Neural cell (in vitro differentiated cells): ENCODE data around the gene C10orf95. TPM values are rescaled to one million over a fixed set of nuclear protein-coding genes. Genes with fewer than 3 reads are reported as not detected.

ENCODE experiments used
- H2AFZ ChIP-seq: fragments of 200-600, 300-800 bp; sonication (generic), shearing (Covaris generic); 2 replicates; pipeline ENCODE4 v1.6.0; 2014; ENCODE audit warnings: low read depth, mild to moderate bottlenecking, antibody characterized with exemption, low read length, moderate library complexity
- H3F3A ChIP-seq: fragments of 200-600 bp; shearing (Covaris generic); 2 replicates; pipeline ENCODE4 v1.6.1; 2016; ENCODE audit warnings: mild to moderate bottlenecking, moderate library complexity, mixed read lengths, antibody characterized with exemption, low read length; ENCODE audit not compliant: insufficient read depth, poor library complexity, severe bottlenecking
- H3K27ac ChIP-seq: fragments of 200-600, 300-800 bp; sonication (generic), shearing (Covaris generic); 2 replicates; pipeline ENCODE4 v1.5.1; 2014; ENCODE audit warnings: mild to moderate bottlenecking, low read length, moderate library complexity
- H3K27me3 ChIP-seq: fragments of 300-800, 200-600 bp; sonication (generic), shearing (Covaris generic); 2 replicates; pipeline ENCODE4 v1.6.0; 2014; ENCODE audit warnings: mild to moderate bottlenecking, low read depth, low read length, moderate library complexity; ENCODE audit not compliant: insufficient read depth
- H3K36me3 ChIP-seq: fragments of 300-800, 200-600 bp; sonication (generic), shearing (Covaris generic); 2 replicates; pipeline ENCODE4 v1.5.1; 2014; ENCODE audit warnings: mild to moderate bottlenecking, antibody characterized with exemption, low read length, moderate library complexity; ENCODE audit not compliant: insufficient read depth
- H3K4me2 ChIP-seq: fragments of 300-800, 200-600 bp; sonication (generic), shearing (Covaris generic); 2 replicates; pipeline ENCODE4 v1.6.0; 2014; ENCODE audit warnings: mild to moderate bottlenecking, low read length
- H3K4me3 ChIP-seq: fragments of 300-800, 200-600 bp; sonication (generic), shearing (Covaris generic); 2 replicates; pipeline ENCODE4 v1.5.1; 2014; ENCODE audit warnings: mild to moderate bottlenecking, low read length, moderate library complexity
- H3K79me2 ChIP-seq: fragments of 200-600 bp; shearing (Covaris generic); replicated peaks from 2 replicates; pipeline ENCODE4 v1.6.0; 2014; ENCODE audit warnings: mild to moderate bottlenecking, low read length, moderate library complexity; ENCODE audit not compliant: insufficient read depth
- H3K9ac ChIP-seq: fragments of 300-800, 200-600 bp; sonication (generic), shearing (Covaris generic); 2 replicates; pipeline ENCODE4 v1.6.1; 2016; ENCODE audit warnings: mild to moderate bottlenecking, low read length, mixed read lengths
- H3K9me2 ChIP-seq: fragments of 200-600 bp; shearing (Covaris generic); 2 replicates; pipeline ENCODE4 v1.6.1; 2016; ENCODE audit warnings: mild to moderate bottlenecking, low read length, mixed read lengths; ENCODE audit not compliant: insufficient read depth
- H3K9me3 ChIP-seq: fragments of 200-600, 300-800 bp; sonication (generic), shearing (Covaris generic); 2 replicates; pipeline ENCODE4 v1.6.1; 2016; ENCODE audit warnings: mild to moderate bottlenecking, mixed run types, low read length, moderate library complexity, mixed read lengths
- H4K20me1 ChIP-seq: fragments of 200-600 bp; shearing (Covaris generic); 2 replicates; pipeline ENCODE4 v1.6.1; 2016; ENCODE audit warnings: mild to moderate bottlenecking, mixed run types; ENCODE audit not compliant: insufficient read depth
- EP300 ChIP-seq: fragments of 450-650 bp; conservative IDR thresholded peaks from 2 replicates; pipeline ENCODE4 v1.6.1; 2014; ENCODE audit warnings: antibody characterized with exemption, mild to moderate bottlenecking, moderate library complexity; ENCODE audit not compliant: poor library complexity, severe bottlenecking
- EZH2 ChIP-seq: fragments of 200-600, 300-800 bp; shearing (Covaris generic), sonication (generic); IDR thresholded peaks from 2 replicates; pipeline ENCODE4 v1.6.1; 2014; ENCODE audit warnings: antibody characterized with exemption, low read length, borderline replicate concordance, mild to moderate bottlenecking; ENCODE audit not compliant: insufficient read depth, poor library complexity, severe bottlenecking
- MXI1 ChIP-seq: fragments of 450-650 bp; conservative IDR thresholded peaks from 2 replicates; pipeline ENCODE4 v1.6.1; 2014; ENCODE audit warnings: antibody characterized with exemption, mild to moderate bottlenecking; ENCODE audit not compliant: poor library complexity, severe bottlenecking
- POLR2AphosphoS5 ChIP-seq: IDR thresholded peaks from 2 replicates; pipeline ENCODE4 v1.6.1; 2012
- RAD21 ChIP-seq: fragments of 450-650 bp; conservative IDR thresholded peaks from 2 replicates; pipeline ENCODE4 v1.6.1; 2014; ENCODE audit warnings: antibody characterized with exemption, mild to moderate bottlenecking, moderate library complexity
- REST ChIP-seq: IDR thresholded peaks from 2 replicates; pipeline ENCODE4 v1.6.1; 2012; ENCODE audit warnings: borderline replicate concordance
- SMC3 ChIP-seq: fragments of 450-650 bp; conservative IDR thresholded peaks from 2 replicates; pipeline ENCODE4 v1.6.1; 2014; ENCODE audit warnings: antibody characterized with exemption, mild to moderate bottlenecking, moderate library complexity; ENCODE audit not compliant: poor library complexity
- TAF1 ChIP-seq: IDR thresholded peaks from 2 replicates; pipeline ENCODE4 v1.6.1; 2012; ENCODE audit warnings: low read depth
- polyA plus RNA-seq: library from polyadenylated mRNA; depleted of rRNA; stranded (reverse); fragments of >200 nt; gene quantifications from 2 replicates; pipeline ENCODE4 v1.2.3, GENCODE V29; 2014
- TF ChIP-seq, protein P1 (sequence below): fragments of 450-650 bp; IDR thresholded peaks from 2 replicates; pipeline ENCODE4 v1.5.1; 2014; ENCODE audit warnings: antibody characterized with exemption, mild to moderate bottlenecking, moderate library complexity; ENCODE audit not compliant: poor library complexity, severe bottlenecking

Gene C10orf95
- polyA plus RNA-seq, 1 donor from 2014 or later: not detected

- no peak overlapping the region for H3K9ac ChIP-seq
- no peak overlapping the region for H2AFZ ChIP-seq
- H3F3A ChIP-seq: no peaks in the 10 kb centered on the region
- H3K9me3 ChIP-seq: no peaks in the 10 kb centered on the region
- H3K79me2 ChIP-seq: no peaks in the 10 kb centered on the region
- H3K4me3 ChIP-seq: no peak overlapping the region
- H3K9me2 ChIP-seq: no peaks in the 10 kb centered on the region
- no peak overlapping the region for H3K4me2 ChIP-seq
- no peaks in the 10 kb centered on the region for H4K20me1 ChIP-seq
- TF ChIP-seq TAF1: no peak
- no peak for TF ChIP-seq POLR2AphosphoS5
- no peak for TF ChIP-seq EP300
- no peak for TF ChIP-seq SMC3
- TF ChIP-seq RAD21: no peak
- TF ChIP-seq, protein P1, sequence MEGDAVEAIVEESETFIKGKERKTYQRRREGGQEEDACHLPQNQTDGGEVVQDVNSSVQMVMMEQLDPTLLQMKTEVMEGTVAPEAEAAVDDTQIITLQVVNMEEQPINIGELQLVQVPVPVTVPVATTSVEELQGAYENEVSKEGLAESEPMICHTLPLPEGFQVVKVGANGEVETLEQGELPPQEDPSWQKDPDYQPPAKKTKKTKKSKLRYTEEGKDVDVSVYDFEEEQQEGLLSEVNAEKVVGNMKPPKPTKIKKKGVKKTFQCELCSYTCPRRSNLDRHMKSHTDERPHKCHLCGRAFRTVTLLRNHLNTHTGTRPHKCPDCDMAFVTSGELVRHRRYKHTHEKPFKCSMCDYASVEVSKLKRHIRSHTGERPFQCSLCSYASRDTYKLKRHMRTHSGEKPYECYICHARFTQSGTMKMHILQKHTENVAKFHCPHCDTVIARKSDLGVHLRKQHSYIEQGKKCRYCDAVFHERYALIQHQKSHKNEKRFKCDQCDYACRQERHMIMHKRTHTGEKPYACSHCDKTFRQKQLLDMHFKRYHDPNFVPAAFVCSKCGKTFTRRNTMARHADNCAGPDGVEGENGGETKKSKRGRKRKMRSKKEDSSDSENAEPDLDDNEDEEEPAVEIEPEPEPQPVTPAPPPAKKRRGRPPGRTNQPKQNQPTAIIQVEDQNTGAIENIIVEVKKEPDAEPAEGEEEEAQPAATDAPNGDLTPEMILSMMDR: no peak
- no peaks in the 10 kb centered on the region for H3K36me3 ChIP-seq
- H3K27me3 ChIP-seq: no peaks in the 10 kb centered on the region
- no peak overlapping the region for H3K27ac ChIP-seq
Measured at GRCh38 chr10:102402512-102402896, 48.8 kb downstream of the C10orf95 start.

GRCh38 chr10:102401735-102402511 lies 49.4 kb downstream of the C10orf95 start:
- no peaks in the 10 kb centered on the region for H3F3A ChIP-seq
- no peak for TF ChIP-seq POLR2AphosphoS5
- TF ChIP-seq SMC3: no peak
- TF ChIP-seq, protein P1: no peak
- TF ChIP-seq RAD21: no peak
- TF ChIP-seq EP300: no peak
- TF ChIP-seq TAF1: no peak
- no peak for TF ChIP-seq MXI1
- TF ChIP-seq EZH2: no peak
- no peak for TF ChIP-seq REST
- no peak overlapping the region for H3K4me3 ChIP-seq
- H2AFZ ChIP-seq: no peak overlapping the region
- no peaks in the 10 kb centered on the region for H3K79me2 ChIP-seq
- no peaks in the 10 kb centered on the region for H4K20me1 ChIP-seq
- no peaks in the 10 kb centered on the region for H3K27me3 ChIP-seq
- no peak overlapping the region for H3K27ac ChIP-seq
- no peaks in the 10 kb centered on the region for H3K9me2 ChIP-seq
- no peaks in the 10 kb centered on the region for H3K36me3 ChIP-seq
- H3K4me2 ChIP-seq: no peak overlapping the region
- no peaks in the 10 kb centered on the region for H3K9me3 ChIP-seq
- no peak overlapping the region for H3K9ac ChIP-seq
